ENCODE results near the gene PPP2R5E.

DNA sequence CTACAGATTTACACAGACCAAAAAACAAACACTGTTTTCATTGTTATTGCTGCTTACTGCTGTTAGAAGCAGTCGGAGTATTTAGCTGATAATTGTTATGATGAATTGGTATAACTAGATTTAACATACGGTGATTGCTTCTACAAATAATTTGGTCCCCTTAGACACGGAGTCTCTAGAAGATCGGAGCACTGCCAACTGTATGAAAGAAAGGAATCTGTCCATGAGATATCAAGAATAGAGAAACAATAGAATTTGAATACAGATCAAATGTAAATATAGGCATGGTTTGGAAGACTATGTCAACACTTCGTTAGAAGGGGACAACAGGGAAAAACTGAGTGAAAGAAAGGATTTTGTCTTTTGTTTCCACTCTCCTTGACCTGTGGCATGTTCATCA, 110.9 kb downstream of the PPP2R5E start:
- TF ChIP-seq, protein P1, sequence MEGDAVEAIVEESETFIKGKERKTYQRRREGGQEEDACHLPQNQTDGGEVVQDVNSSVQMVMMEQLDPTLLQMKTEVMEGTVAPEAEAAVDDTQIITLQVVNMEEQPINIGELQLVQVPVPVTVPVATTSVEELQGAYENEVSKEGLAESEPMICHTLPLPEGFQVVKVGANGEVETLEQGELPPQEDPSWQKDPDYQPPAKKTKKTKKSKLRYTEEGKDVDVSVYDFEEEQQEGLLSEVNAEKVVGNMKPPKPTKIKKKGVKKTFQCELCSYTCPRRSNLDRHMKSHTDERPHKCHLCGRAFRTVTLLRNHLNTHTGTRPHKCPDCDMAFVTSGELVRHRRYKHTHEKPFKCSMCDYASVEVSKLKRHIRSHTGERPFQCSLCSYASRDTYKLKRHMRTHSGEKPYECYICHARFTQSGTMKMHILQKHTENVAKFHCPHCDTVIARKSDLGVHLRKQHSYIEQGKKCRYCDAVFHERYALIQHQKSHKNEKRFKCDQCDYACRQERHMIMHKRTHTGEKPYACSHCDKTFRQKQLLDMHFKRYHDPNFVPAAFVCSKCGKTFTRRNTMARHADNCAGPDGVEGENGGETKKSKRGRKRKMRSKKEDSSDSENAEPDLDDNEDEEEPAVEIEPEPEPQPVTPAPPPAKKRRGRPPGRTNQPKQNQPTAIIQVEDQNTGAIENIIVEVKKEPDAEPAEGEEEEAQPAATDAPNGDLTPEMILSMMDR (IDR thresholded peaks at IDR 0.05) = no peak
- TF ChIP-seq POLR2A (IDR thresholded peaks at IDR 0.05) = no peak

All from testis (tissue), 2 donors.